Adrenal gland (tissue), 12 donors: ENCODE results near the gene TSPAN8. TPM values are rescaled to one million over a fixed set of nuclear protein-coding genes. Genes with fewer than 3 reads are reported as not detected.
A peak's percentile ranks its signal among the peaks of the same experiment; 100 is the strongest.

Experiments used
- DNase-seq, 7 donors: peaks; one replicate each; pipeline ENCODE4 v3.0.0-alpha.2; 2019 to 2020
- H3K27ac ChIP-seq, 5 donors: fragments of 200-600 bp; sonication (generic) in 4 of 5; 1 replicate in 3 of 5; 2 replicates in 2 of 5; pipeline versions ENCODE4 v1.5.1 to v1.8.0; 2016 to 2020; ENCODE audit warnings: mild to moderate bottlenecking in 1 of 5
- H3K27me3 ChIP-seq: fragments of 200-600 bp; 2 replicates; pipeline ENCODE4 v1.8.0; 2021
- H3K36me3 ChIP-seq, 2 donors: fragments of 200-600 bp; replicated peaks in 1 of 2; 1 replicate in 1 of 2; 2 replicates in 1 of 2; pipeline versions ENCODE4 v1.5.1 to v1.8.0; 2018 to 2022
- H3K4me1 ChIP-seq, 2 donors: fragments of 200-600 bp; replicated peaks in 1 of 2; 1 replicate in 1 of 2; 2 replicates in 1 of 2; pipeline versions ENCODE4 v1.5.1 to v1.8.0; 2018 to 2021
- H3K4me3 ChIP-seq, 4 donors: fragments of 200-600 bp; sonication (generic) in 3 of 4; one replicate each; pipeline ENCODE4 v1.5.1; 2016 to 2018
- H3K9me3 ChIP-seq, 3 donors: fragments of 200-600 bp; sonication (generic) in 1 of 3; replicated peaks in 1 of 3; 1 replicate in 2 of 3; 2 replicates in 1 of 3; pipeline versions ENCODE4 v1.5.1 to v1.8.0; 2016 to 2021
- POLR2A ChIP-seq, 2 donors: fragments of 450-650 bp; IDR thresholded peaks; one replicate each; pipeline ENCODE4 v1.6.1; 2017; ENCODE audit warnings: antibody characterized with exemption in 2 of 2, mild to moderate bottlenecking in 2 of 2, moderate library complexity in 1 of 2
- WGBS, 4 donors: extraction: QIAGEN DNeasy Blood & Tissue Kit in 2 of 4; methylation state at CpG; one replicate each; pipeline versions ENCODE4 v1.1.5 to v1.1.7; 2013 to 2017; 5-methylcytosine and 5-hydroxymethylcytosine counted together
- intact Hi-C, 2 donors: fragments of 100-400 bp; cut with DNase I; formaldehyde crosslinking; loops; one replicate each; pipeline versions ENCODE4 v1.14.1 to v1.15.0; 2022 to 2023
- polyA plus RNA-seq, 3 donors: library from polyadenylated mRNA; stranded (reverse); fragments of 200-250 nt in 2 of 3; fragments of 350-450 nt in 1 of 3; fragmentation: Illumina TruSeq in 1 of 3; extraction: RNeasy Lipid Tissue Mini Kit (QIAGEN cat#74804) in 1 of 3; gene quantifications; one replicate each; pipeline ENCODE4 v1.2.3, GENCODE V29; 2013 to 2014
- total RNA-seq, 9 donors: library from RNA; depleted of rRNA in 4 of 9; stranded (reverse); fragments of >200 nt in 4 of 9; fragments of 120-200 nt in 1 of 9; fragmentation: NEBNext Ultra II Directional in 1 of 9; extraction: Animal tissue kit (Norgen Biotek cat#: 25700) in 1 of 9; gene quantifications; one replicate each; pipeline versions ENCODE4 v1.1.0 to v1.2.4, GENCODE V29; 2013 to 2023
- TF ChIP-seq, protein P1 (sequence below), 6 experiments: fragments of 450-650 bp in 4 of 6; fragments of 200-600 bp in 2 of 6; sonication (generic) in 1 of 6; IDR thresholded peaks; 1 replicate in 5 of 6; 2 replicates in 1 of 6; pipeline versions ENCODE4 v1.5.1 to v1.8.0; 2016 to 2021; ENCODE audit warnings: antibody characterized with exemption in 6 of 6, mild to moderate bottlenecking in 2 of 6, moderate library complexity in 1 of 6
- donor health status: healthy with polysubstance abuse.
- donor health status: Bipolar disorder and iron deficiency.
- donor health status: DM: yes; HTN: yes; CAD: no.
- donor health status: DM: no; HTN: no; CAD: no.
- donor health status: DM: no; HTN: no; CAD: no.
- donor health status: DM: yes; HTN: yes; CAD: no.

Gene TSPAN8
- total and polyA plus RNA-seq, 12 donors: 0.90 to 11.6 (median 3.7) TPM

DNA sequence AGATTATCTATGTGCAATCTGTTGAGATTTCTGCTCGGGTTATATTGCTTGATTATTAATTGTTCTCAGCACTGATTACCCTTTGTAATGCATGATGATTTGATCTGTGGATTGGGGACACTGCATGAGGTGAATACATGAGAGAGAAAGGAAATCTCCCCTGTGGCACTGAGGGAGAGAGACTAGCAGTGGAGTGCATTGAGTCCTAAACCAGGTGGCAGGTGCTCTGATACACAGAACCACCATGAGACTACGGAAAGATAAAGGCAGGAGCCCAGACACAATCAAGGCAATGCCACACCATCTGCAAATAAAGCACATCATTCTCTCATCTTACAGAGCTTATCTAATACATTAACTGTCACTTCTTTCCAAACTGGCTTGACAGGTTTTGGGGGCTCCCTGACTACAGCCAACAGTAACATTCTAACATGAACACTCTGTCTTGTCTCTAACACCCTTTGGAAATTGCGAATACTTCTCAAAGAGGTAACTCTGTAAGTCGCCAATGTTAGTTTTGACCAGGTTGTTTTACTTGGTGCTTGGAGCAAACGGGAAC lies 37.6 kb upstream of the TSPAN8 start:
- H3K36me3 ChIP-seq: no peaks in the 10 kb centered on the region
- peaks cover 0 to 4% of the 10 kb centered on the region in 2 donors for H3K4me1 ChIP-seq
- TF ChIP-seq POLR2A (IDR thresholded peaks at IDR 0.05): no peak
- no peak for DNase-seq
- H3K27ac ChIP-seq: no peak overlapping the region
- no peaks in the 10 kb centered on the region for H3K27me3 ChIP-seq
- intact Hi-C loops: no loop called here
- no peak overlapping the region for H3K4me3 ChIP-seq
- H3K9me3 ChIP-seq: no peaks in the 10 kb centered on the region
- 67 to 72% (median 69%) methylated on average over 5 of the region's 5 CpGs for WGBS, 4 donors

DNA sequence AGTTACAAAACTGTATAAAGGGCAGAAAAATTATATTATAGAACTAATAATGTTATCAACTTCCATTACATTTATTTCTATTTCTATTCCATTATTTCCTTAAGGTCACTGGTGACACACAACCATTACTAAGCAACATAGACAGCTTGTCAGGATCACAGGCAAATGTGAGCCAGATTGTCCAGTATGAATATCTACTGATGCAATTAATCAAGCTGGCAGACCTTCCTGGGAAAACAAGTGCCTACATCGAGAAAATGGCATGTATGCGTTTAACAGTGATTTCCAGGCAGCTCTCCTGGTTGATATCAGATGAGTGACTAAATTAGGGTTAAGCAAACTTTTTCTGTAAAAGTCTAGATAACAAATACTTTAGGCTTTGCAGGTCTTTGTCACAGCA lies 36.9 kb upstream of the TSPAN8 start:
- intact Hi-C loops: no loop called here
- peak in 3 of 7 donors; percentile 54 to 75 (median 58) for DNase-seq
- Histone ChIP-seq H3K4me3 (no peak overlapping the region), H3K27me3 (no peaks in the 10 kb centered on the region), H3K9me3 (no peaks in the 10 kb centered on the region), H3K36me3 (no peaks in the 10 kb centered on the region), H3K4me1 (peaks cover 0 to 4% of the 10 kb centered on the region in 2 donors), H3K27ac (peak overlapping the region in 1 of 5 donors; percentile 15)
- no peak for TF ChIP-seq POLR2A (IDR thresholded peaks at IDR 0.05)
- TF ChIP-seq, protein P1, sequence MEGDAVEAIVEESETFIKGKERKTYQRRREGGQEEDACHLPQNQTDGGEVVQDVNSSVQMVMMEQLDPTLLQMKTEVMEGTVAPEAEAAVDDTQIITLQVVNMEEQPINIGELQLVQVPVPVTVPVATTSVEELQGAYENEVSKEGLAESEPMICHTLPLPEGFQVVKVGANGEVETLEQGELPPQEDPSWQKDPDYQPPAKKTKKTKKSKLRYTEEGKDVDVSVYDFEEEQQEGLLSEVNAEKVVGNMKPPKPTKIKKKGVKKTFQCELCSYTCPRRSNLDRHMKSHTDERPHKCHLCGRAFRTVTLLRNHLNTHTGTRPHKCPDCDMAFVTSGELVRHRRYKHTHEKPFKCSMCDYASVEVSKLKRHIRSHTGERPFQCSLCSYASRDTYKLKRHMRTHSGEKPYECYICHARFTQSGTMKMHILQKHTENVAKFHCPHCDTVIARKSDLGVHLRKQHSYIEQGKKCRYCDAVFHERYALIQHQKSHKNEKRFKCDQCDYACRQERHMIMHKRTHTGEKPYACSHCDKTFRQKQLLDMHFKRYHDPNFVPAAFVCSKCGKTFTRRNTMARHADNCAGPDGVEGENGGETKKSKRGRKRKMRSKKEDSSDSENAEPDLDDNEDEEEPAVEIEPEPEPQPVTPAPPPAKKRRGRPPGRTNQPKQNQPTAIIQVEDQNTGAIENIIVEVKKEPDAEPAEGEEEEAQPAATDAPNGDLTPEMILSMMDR (IDR thresholded peaks at IDR 0.05): no peak
- 25 to 44% (median 35%) methylated on average over 2 of the region's 2 CpGs for WGBS, 4 donors

DNA sequence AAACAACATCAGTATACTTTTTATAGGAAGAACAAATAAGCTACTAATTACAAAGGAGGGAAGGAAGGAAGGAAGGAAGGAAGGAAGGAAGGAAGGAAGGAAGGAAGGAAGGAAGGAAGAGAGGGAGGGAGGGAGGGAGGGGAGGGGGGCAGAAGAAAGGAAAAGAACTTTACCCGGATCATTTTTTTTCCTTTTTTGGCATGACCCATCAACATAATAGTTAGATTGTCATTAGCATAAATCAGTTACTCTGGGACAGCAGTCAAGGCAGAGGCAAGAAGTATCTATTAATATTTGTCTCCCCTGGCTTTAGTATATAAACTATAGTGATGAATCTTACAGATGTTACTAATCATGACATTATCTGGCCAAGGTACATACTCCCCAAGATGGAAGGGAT lies 35.2 kb upstream of the TSPAN8 start:
- H3K27ac ChIP-seq: no peak overlapping the region
- no peaks in the 10 kb centered on the region for H3K27me3 ChIP-seq
- intact Hi-C loops: no loop called here
- 64 to 83% (median 73%) methylated on average over 1 of the region's 1 CpG for WGBS, 4 donors
- TF ChIP-seq, protein P1 (IDR thresholded peaks at IDR 0.05): no peak
- no peak for TF ChIP-seq POLR2A (IDR thresholded peaks at IDR 0.05)
- H3K36me3 ChIP-seq: no peaks in the 10 kb centered on the region
- no peak for DNase-seq
- H3K9me3 ChIP-seq: no peaks in the 10 kb centered on the region
- H3K4me3 ChIP-seq: no peak overlapping the region
- peaks cover 0 to 4% of the 10 kb centered on the region in 2 donors for H3K4me1 ChIP-seq

DNA sequence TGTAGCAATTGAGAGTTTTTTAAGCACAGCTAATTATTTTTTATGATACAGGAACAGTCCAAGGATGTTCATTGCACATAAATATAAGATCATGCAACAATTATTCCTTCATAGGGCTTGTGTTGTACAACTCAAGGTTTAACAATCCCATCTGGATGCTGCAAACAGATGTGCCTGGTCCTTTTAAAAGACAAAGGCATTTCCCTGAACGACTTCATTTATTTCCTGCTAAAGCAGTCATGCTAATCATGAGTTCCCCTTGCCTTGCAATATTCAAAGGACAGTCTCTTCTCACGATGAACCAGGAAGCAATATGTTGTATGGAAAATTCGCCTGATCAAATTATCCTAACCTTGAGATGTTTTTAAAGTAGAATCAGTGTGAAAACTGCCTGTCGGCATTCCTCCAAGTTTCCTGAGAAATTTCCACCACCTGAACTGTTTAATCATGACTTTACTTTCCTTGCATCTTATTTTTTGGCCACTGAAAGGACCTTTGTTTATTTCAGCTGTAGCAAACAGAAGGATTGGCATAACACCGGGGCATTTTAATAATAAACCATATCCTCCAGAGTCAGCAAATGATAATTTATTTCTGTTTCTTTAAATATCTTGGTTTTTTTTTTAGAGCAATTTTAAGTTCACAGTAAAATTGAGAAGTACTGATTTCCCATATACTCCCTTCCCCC lies 33.9 kb upstream of the TSPAN8 start:
- DNase-seq: no peak
- Histone ChIP-seq H3K36me3 (no peaks in the 10 kb centered on the region), H3K9me3 (no peaks in the 10 kb centered on the region), H3K27ac (no peak overlapping the region), H3K4me3 (no peak overlapping the region), H3K27me3 (no peaks in the 10 kb centered on the region), H3K4me1 (peaks cover 0 to 4% of the 10 kb centered on the region in 2 donors)
- TF ChIP-seq POLR2A (IDR thresholded peaks at IDR 0.05): no peak
- TF ChIP-seq, protein P1 (IDR thresholded peaks at IDR 0.05): no peak
- 41 to 49% (median 44%) methylated on average over 5 of the region's 5 CpGs for whole genome bisulfite sequencing, 4 donors
- intact Hi-C loops: no loop called here

DNA sequence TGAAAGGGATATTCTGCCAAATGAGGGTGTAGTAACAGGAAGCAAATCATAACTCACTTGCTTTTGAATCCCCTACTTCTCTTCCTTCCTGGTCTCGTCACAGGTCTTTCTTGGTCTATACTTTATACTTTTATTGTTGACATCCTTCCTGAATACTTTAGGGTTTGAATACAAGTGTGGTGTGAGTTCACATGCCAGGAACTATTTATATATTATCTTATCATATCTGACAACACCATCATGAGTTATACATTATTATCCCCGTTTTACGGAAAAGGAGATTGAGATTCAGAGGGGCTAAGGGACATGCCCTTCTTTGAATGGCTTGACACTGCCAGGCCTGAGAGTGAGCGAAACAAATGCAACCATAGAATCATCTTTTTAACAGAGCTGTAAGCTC lies 33.0 kb upstream of the TSPAN8 start:
- no peaks in the 10 kb centered on the region for H3K27me3 ChIP-seq
- H3K27ac ChIP-seq: no peak overlapping the region
- no peak for DNase-seq
- H3K4me3 ChIP-seq: no peak overlapping the region
- 60 to 70% (median 62%) methylated on average over 4 of the region's 4 CpGs for WGBS, 4 donors
- TF ChIP-seq POLR2A (IDR thresholded peaks at IDR 0.05): no peak
- TF ChIP-seq, protein P1 (IDR thresholded peaks at IDR 0.05): no peak
- H3K36me3 ChIP-seq: no peaks in the 10 kb centered on the region
- peaks cover 0 to 4% of the 10 kb centered on the region in 2 donors for H3K4me1 ChIP-seq
- intact Hi-C loops: no loop called here
- no peaks in the 10 kb centered on the region for H3K9me3 ChIP-seq
